Ishikawa (cell line): Measurements from ENCODE around the gene NUDT19.

ENCODE experiments used
- CEBPB ChIP-seq: IDR thresholded peaks from 2 replicates; pipeline ENCODE4 v1.6.1; 2012
- CREB1 ChIP-seq: IDR thresholded peaks from 2 replicates; pipeline ENCODE4 v1.6.1; 2012; ENCODE audit warnings: low read depth
- EGR1 ChIP-seq: IDR thresholded peaks from 2 replicates; pipeline ENCODE4 v1.6.1; 2012
- EP300 ChIP-seq: IDR thresholded peaks from 2 replicates; pipeline ENCODE4 v1.6.1; 2012; ENCODE audit warnings: borderline replicate concordance
- FOXM1 ChIP-seq: IDR thresholded peaks from 2 replicates; pipeline ENCODE4 v1.6.1; 2012; ENCODE audit warnings: low read depth, borderline replicate concordance
- NFIC ChIP-seq: IDR thresholded peaks from 2 replicates; pipeline ENCODE4 v1.6.1; 2012
- RAD21 ChIP-seq: IDR thresholded peaks from 2 replicates; pipeline ENCODE4 v1.6.1; 2012; ENCODE audit warnings: low read depth
- REST ChIP-seq: IDR thresholded peaks from 2 replicates; pipeline ENCODE4 v1.6.1; 2012; ENCODE audit warnings: low read depth, mild to moderate bottlenecking
- TAF1 ChIP-seq: IDR thresholded peaks from 2 replicates; pipeline ENCODE4 v1.6.1; 2012; ENCODE audit warnings: low read depth, mild to moderate bottlenecking
- TCF12 ChIP-seq: IDR thresholded peaks from 2 replicates; pipeline ENCODE4 v1.6.1; 2012; ENCODE audit warnings: low read depth
- TEAD4 ChIP-seq: IDR thresholded peaks from 2 replicates; pipeline ENCODE4 v1.6.1; 2012
- YY1 ChIP-seq: IDR thresholded peaks from 2 replicates; pipeline ENCODE4 v1.6.1; 2012; ENCODE audit warnings: low read depth
- ZBTB7A ChIP-seq: IDR thresholded peaks from 2 replicates; pipeline ENCODE4 v1.6.1; 2012; ENCODE audit warnings: low read depth
- TF ChIP-seq, protein P1 (sequence below): IDR thresholded peaks from 2 replicates; pipeline ENCODE4 v1.6.1; 2012
- TF ChIP-seq, protein P2 (sequence below): IDR thresholded peaks from 2 replicates; pipeline ENCODE4 v1.6.1; 2012

NUDT19 gene

DNA sequence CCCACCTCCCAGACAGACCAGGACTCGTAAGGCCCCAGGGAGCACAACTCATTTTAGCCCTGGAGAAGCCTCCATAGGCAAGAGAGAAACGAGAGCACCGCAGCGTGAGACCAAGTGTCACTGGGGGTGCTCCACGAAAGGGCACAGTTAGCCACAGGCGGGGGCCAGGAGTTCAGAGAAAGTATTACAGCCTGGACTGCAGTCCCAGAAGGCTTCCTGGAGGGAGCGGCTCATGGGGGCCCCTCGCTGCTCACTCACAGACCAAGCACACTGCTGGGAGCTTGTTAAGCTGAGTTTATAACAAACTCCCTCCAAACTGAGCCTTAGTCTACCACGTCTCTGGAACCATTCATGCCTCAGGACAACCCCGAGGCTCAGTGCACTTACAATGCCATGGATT is 33.1 kb upstream of the NUDT19 start:
- TF ChIP-seq, protein P1, sequence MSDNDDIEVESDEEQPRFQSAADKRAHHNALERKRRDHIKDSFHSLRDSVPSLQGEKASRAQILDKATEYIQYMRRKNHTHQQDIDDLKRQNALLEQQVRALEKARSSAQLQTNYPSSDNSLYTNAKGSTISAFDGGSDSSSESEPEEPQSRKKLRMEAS = no peak
- TF ChIP-seq TCF12 (no peak), REST (no peak), TEAD4 (no peak), TAF1 (no peak), RAD21 (no peak), YY1 (no peak), CEBPB (no peak), NFIC (no peak), EP300 (no peak), EGR1 (no peak), FOXM1 (no peak), ZBTB7A (no peak), CREB1 (no peak)
- TF ChIP-seq, protein P2, sequence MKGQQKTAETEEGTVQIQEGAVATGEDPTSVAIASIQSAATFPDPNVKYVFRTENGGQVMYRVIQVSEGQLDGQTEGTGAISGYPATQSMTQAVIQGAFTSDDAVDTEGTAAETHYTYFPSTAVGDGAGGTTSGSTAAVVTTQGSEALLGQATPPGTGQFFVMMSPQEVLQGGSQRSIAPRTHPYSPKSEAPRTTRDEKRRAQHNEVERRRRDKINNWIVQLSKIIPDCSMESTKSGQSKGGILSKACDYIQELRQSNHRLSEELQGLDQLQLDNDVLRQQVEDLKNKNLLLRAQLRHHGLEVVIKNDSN = no peak

GRCh38 chr19:32661318-32661717 is 30.3 kb upstream of the NUDT19 start:
- TF ChIP-seq TAF1 = no peak
- no peak for TF ChIP-seq CEBPB
- no peak for TF ChIP-seq TCF12
- no peak for TF ChIP-seq NFIC
- TF ChIP-seq YY1 = no peak
- no peak for TF ChIP-seq EGR1
- no peak for TF ChIP-seq CREB1
- TF ChIP-seq, protein P1 = no peak
- no peak for TF ChIP-seq ZBTB7A
- TF ChIP-seq FOXM1 = no peak
- TF ChIP-seq, protein P2 = no peak

DNA sequence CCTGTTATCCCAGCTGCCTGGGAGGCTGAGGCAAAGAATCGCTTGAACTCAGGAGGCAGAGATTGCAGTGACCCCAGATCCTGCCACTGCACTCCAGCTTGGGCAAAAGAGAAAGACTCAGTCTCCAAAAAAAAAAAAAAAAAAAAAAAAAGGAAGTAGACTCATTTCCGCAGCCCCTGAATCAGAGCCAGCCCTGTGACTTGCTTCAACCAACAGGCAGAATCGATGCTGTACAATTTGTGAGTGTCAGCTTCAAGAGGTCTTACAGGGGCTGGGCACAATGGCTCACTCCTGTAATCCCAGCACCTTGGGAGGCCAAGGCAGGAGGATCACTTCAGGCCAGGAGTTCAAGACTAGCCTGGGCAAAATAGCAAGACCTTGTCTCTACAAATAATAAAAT is 29.4 kb upstream of the NUDT19 start:
- TF ChIP-seq, protein P1 = no peak
- no peak for TF ChIP-seq NFIC
- TF ChIP-seq YY1 = no peak
- TF ChIP-seq CEBPB = no peak
- TF ChIP-seq TAF1 = no peak
- TF ChIP-seq FOXM1 = no peak
- no peak for TF ChIP-seq ZBTB7A
- no peak for TF ChIP-seq REST
- TF ChIP-seq, protein P2 = no peak
- TF ChIP-seq TEAD4 = no peak
- TF ChIP-seq EP300 = no peak
- no peak for TF ChIP-seq CREB1
- no peak for TF ChIP-seq TCF12

GRCh38 chr19:32666084-32666483 is 25.5 kb upstream of the NUDT19 start:
- TF ChIP-seq EGR1 (no peak), TCF12 (no peak), CREB1 (no peak)
- TF ChIP-seq, protein P1 = no peak

DNA sequence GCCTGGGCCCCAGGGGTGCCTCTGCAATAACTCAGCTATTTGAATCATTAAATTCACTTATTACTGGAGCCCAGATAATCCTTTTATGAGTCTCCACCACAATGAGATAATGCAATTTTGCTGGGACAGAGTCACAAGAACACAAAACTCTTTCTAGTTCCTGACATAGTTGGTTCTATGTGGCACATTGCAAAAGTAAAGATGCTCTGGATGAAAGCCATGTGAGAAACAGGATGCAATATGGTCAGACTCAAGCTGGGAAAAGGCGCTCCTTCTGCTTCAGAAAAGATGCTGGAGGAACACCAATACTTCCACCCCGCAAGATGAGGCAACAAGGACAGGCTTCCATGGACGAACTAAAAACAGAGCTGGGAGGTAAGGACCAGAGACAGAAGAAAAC is 22.3 kb upstream of the NUDT19 start:
- TF ChIP-seq, protein P2 = no peak
- TF ChIP-seq CREB1 (no peak), EP300 (no peak), TAF1 (no peak), YY1 (no peak), REST (no peak), TCF12 (no peak), ZBTB7A (no peak), NFIC (no peak), FOXM1 (no peak), EGR1 (no peak), TEAD4 (no peak), CEBPB (no peak), RAD21 (no peak)
- TF ChIP-seq, protein P1 = no peak
